ENCODE measurements around the gene CCER1. TPM values are rescaled to one million over a fixed set of nuclear protein-coding genes. Genes with fewer than 3 reads are reported as not detected.
"Not testable (repeated sequence)": the region's sequence is repeated elsewhere in the genome, so short reads cannot be mapped to it uniquely, and the experiment has no call there.

The CCER1 gene
- total RNA-seq (2014; rRNA removed; shearing (Covaris generic)): not detected in 2 replicates
- not detected in 2 replicates for polyA plus RNA-seq (2014; cell fraction: nucleus; rRNA removed)

DNA sequence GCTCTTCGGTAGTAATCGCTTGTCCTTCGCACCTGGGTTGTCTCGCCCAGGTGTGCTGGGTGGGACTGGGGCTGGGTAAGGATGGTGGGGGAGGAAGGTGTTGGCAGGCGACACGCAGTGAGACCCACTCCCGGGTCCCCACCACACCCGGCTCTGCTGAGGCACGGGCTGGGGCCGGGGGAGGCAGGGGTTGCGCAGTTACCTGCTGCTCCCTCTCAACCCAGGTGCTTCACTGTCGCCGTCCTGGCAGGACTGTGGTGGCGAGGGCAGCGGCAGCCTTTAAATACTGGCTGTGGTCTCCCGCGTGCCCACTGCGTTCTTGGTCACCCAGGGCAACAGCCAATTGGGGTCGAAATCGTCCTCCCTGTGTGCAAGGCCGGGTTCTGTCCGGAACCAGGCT lies at the start of gene CCER1:
Gene CCER1 (minus strand): TSS at position 256 of the 400 bp plus-strand sequence. CDS start 434 bp downstream, outside the sequence.
- no peak for DNase-seq (ENCODE audit: extremely low read depth, low read depth)

DNA sequence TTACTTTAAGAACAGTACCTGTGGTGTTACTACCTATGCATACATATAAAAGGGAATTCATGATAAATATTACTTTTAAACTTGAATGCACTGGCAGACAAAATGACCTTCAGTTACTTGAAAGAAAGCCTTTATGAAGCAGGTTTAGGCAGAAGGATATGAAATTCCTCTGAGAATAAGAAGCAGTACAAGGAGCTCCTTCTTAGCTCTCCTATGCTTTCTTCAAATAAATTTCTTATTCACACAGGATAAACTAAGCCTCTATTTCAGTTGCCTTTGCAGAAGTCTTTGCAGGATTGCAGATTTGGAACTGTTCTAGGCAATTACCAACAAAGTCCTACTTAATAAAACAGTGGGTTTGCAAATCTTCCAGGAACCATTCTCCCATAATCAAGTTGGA lies 48.8 kb upstream of the CCER1 start:
- no peak for DNase-seq (ENCODE audit: extremely low read depth, low read depth)

GRCh38 chr12:91001306-91001705 lies 46.3 kb upstream of the CCER1 start:
- DNase-seq (ENCODE audit: extremely low read depth, low read depth): no peak

DNA sequence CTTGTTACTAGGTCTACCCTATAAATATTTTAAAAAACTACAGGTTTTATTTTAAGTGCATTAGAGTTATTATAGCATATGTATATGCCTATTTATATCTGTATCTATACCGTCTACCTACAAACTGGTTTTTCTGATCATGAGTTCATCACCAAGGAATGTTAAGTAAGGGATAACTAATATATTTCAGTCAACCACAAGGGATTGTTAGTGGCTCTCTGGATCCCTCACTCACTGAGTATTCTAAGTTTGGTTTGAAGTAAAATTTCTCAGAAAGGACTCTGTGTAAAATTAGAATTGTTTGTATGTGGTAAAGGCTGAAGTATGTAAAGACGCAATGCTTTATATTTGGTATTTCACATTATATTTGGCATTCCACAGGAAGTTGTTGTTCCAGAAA lies 45.0 kb upstream of the CCER1 start:
- no peak for DNase-seq (ENCODE audit: extremely low read depth, low read depth)

DNA sequence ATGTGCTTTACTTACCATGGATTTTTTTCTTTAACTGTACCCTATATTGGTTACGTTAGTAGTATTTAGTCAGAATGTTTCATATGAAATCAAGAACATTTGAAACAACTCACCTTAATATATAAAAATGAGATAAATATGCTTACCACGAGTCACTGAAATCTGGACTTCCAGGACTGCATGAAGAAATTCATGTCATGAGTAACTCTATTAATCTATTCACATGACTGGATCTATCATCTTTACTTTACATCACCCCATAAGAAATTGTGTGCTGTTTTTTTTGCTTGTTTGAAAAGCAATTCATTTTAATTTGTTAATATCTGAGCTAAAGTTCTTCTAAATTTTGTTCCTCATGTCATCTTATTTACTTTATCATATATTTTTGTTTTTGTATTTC lies 44.6 kb upstream of the CCER1 start:
- no peak for DNase-seq (ENCODE audit: extremely low read depth, low read depth)

- DNase-seq (ENCODE audit: extremely low read depth, low read depth): no peak
Observed at GRCh38 chr12:90995010-90995409, 40.0 kb upstream of the CCER1 start.

DNA sequence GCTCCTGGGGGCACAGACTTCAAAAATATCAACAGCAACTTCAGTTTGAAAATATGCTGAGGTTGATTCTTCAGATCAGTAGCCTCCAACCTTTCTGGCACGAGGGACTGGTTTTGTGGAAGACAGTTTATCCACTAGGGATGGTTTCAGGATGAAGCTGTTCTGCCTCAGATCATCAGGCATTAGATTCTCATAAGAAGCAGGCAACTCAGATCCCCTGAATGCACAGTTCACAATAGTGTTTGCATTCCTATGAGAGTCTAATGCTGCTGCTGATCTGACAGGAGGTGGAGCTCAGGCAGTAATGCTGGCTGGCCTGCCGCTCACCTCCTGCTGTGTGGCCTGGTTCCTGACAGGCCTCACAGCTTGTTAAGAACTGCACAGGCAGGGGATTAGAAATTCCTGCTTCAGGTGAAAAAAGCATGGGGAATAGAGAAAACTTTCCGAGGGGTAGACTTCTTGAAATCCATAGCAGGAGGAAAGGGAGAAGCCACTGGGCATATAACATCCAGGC lies 37.0 kb upstream of the CCER1 start:
- no peak for DNase-seq (ENCODE audit: extremely low read depth, low read depth)

GRCh38 chr12:90990611-90991010 lies 35.6 kb upstream of the CCER1 start:
- no peak for DNase-seq (ENCODE audit: extremely low read depth, low read depth)

DNA sequence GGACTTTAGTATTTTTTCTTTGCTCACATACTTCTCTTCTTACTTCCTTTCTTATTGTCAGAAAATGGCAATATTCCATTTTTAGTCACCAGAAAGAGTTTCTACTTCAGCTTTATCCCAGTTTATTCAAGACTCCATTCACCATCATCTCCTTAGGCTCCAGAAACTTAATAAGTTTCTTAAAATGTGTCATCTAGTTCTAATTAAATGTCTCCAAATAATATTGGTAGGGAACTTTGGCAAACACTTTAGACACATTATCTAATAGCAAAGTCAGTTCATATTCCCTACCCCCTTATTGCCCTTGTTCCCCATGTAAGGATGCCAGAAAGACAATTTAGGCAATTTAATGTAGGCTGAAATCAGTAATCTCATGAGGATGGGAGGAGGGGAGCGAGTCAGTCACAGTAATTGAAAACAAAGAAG lies 34.7 kb upstream of the CCER1 start:
- DNase-seq (ENCODE audit: extremely low read depth, low read depth): no peak

- DNase-seq (ENCODE audit: extremely low read depth, low read depth): no peak
Observed at GRCh38 chr12:90987520-90987919, 32.5 kb upstream of the CCER1 start.

DNA sequence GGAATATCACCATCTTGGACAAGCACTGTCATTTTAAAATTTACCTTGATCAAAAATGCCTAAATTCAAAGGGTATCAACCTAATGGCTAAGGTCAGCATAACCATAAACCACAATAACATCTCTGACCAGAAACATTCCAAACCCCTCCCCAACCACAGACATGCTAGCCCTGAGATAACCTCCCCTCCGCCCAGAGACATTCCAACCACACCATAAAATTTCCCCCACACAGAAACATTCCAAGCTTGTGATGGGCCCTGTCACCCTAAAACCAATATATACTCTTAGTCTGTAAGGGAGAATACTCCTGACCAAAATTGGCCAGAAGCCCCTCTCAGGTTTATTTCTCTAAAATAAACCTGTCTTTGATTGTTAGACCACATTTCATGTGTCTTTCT lies 32.1 kb upstream of the CCER1 start:
- DNase-seq (ENCODE audit: extremely low read depth, low read depth): no peak

GRCh38 chr12:90985331-90985730 lies 30.4 kb upstream of the CCER1 start:
- DNase-seq (ENCODE audit: extremely low read depth, low read depth): not testable (repeated sequence)

DNA sequence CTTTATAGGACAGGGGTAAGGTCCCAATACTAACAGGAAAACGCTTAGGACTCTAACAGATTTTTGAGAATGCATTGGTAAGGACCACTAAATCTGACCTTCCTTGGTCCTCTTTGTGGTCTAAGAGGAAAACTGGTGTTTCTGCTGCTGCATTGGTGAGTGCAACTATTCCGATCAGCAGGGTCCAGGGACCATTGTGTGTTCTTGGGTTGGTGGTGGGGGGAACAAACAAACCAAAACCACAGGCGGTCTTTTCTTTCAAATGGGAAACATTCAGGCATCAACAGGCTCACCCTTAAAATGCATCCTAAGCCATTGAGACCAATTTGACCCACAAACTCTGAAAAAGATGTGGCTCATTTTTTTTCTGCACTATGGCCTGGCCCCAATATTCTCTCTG lies 29.1 kb upstream of the CCER1 start:
- no peak for DNase-seq (ENCODE audit: extremely low read depth, low read depth)

DNA sequence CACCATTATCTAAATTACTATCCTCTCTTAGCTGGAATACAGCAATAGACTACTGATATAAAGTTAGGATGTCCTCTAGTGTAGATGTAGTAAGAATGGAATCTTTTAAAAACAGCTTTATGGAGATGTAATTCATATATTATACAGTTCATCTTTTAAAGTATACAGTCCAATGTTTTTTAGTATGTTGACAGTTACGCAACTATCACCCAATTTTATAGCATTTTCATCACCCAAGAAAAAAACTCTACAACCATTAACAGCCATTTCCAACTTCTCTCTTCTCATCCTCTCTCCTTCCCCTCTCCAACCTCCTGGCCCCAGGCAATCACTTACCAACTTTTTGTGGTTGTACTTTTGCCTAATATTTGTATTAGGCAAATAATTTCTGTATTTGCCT lies 27.2 kb upstream of the CCER1 start:
- DNase-seq (ENCODE audit: extremely low read depth, low read depth): no peak

DNA sequence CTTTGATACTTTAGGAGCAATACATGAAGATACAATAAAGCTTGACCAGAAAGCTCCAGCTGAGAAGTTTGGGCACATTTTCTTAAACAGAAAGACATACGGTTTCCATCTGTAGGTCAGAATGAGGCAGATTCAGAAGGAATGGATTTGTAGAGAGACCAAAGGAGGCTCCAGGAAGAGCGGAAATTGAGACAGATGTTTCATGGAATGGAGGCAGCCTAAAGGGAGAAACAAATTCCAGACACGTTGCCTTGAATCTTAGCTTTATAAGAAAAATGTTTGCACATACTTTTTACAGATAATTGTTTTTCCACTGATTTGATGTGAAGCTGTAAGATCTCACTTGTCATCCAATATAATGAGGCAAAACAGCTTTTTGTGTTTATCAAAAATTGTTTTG lies 25.0 kb upstream of the CCER1 start:
- DNase-seq (ENCODE audit: extremely low read depth, low read depth): no peak

GRCh38 chr12:90979019-90979418 lies 24.0 kb upstream of the CCER1 start:
- no peak for DNase-seq (ENCODE audit: extremely low read depth, low read depth)

DNA sequence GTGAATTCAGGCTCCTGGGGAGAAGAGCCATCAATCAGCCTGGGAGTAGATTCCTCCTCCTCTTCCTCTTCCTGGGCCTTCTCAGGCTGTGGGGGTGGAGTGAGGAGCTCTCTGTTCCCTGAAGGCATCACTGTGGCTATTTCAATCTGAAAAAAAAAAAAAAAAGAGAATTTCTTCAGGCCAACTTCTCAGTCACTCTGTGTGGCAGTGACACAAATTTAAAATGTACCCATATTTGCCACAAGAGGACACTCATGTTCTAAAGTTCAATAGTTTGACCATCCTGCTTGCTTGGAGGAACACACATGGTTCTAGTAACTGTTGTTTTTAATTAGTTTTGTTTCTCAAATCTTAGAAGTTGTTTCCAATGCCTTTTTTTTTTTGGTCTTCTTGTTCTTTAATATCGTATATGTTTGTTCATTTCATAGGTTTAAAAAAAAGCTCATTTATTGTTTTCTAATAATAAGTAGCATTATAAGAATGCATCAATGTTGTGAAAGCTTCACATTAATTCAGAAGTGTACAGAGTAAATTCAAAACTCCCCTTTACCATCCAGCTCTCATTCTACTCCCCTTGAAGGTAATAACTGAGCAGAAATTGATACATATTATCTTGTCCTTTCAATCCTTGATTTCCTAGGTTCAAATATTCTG lies 23.3 kb upstream of the CCER1 start:
- DNase-seq (ENCODE audit: extremely low read depth, low read depth): peak; percentile 53

GRCh38 chr12:90977224-90977623 lies 22.2 kb upstream of the CCER1 start:
- no peak for DNase-seq (ENCODE audit: extremely low read depth, low read depth)

GRCh38 chr12:90974286-90974685 lies 19.3 kb upstream of the CCER1 start:
- no peak for DNase-seq (ENCODE audit: extremely low read depth, low read depth)

- no peak for DNase-seq (ENCODE audit: extremely low read depth, low read depth)
Observed at GRCh38 chr12:90972226-90972625, 17.2 kb upstream of the CCER1 start.

DNA sequence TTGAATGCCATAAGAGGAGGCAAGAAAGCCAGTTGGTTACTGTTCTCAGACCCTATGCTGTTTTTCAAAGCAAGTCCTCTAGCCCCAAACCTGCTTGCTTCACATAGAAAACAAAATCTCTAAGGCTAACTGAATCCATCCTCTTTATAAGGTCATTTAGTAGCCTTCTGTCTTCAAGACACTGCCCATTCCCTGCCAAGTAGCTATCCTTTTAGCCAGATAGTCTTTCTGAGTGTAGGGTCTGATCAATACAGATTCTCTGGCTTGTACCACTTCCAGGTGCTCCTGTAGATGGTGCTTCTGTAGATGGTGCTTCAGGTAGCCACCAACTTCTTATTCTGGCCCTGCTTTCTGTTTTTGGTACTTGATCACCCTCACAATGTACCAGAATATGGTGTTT lies 15.9 kb upstream of the CCER1 start:
- no peak for DNase-seq (ENCODE audit: extremely low read depth, low read depth)

DNA sequence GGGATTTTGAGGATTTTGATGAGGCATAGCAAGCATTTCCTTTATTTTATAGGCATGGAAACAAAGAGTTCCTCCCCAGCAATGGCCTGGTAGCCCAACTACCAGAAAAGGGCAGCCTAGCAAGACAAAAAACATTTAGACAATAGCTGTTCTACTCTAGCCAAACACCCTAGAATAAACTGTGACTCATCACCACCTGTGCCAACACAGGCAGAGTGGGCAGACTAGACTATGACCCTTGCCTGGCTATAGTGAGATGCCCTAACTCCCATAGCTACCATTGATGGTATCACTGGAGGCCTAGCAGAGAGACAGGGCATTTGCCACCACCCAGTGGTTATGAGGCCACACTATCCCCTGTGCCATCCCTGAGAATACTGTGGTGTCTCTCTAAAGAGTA lies 15.5 kb upstream of the CCER1 start:
- DNase-seq (ENCODE audit: extremely low read depth, low read depth): no peak

DNA sequence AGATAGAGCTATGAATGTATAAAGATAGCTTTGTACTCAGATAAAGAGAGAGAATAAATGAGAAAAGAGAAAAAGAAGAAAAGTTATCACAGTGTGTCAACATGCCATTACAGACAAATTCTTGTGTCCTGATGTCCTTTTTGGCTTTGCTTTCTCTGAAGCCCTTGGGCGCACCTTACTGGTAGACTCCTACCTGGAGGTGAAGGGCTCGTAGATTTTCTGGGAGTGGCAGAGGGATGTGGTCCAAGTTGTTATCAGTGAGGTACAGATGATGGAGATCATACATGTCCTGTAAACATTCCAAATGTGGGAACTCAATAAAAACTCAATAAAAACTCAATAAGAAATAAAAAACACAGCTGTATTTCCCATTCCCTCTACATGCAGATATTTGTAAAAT lies 14.9 kb upstream of the CCER1 start:
- no peak for DNase-seq (ENCODE audit: extremely low read depth, low read depth)
